ENCODE measurements around the gene DDX54.
A peak's percentile ranks its signal among the peaks of the same experiment; 100 is the strongest.

DDX54 gene

GRCh38 chr12:113232089-113232839, 47.0 kb upstream of the DDX54 start:
- Histone ChIP-seq H3K27ac (peak overlapping the region; percentile 83 to 97), H3K4me3 (peak overlapping the region; percentile 24 to 39), H3K27me3 (no peaks in the 10 kb centered on the region), H3K4me1 (peaks cover 4 to 97% (median 82%) of the 10 kb centered on the region in 4 donors), H3K36me3 (peaks cover 36 to 76% (median 57%) of the 10 kb centered on the region in 3 donors), H3K9me3 (no peaks in the 10 kb centered on the region)
- peak in 1 of 2 donors; percentile 66 for DNase-seq
- TF ChIP-seq, protein P1, sequence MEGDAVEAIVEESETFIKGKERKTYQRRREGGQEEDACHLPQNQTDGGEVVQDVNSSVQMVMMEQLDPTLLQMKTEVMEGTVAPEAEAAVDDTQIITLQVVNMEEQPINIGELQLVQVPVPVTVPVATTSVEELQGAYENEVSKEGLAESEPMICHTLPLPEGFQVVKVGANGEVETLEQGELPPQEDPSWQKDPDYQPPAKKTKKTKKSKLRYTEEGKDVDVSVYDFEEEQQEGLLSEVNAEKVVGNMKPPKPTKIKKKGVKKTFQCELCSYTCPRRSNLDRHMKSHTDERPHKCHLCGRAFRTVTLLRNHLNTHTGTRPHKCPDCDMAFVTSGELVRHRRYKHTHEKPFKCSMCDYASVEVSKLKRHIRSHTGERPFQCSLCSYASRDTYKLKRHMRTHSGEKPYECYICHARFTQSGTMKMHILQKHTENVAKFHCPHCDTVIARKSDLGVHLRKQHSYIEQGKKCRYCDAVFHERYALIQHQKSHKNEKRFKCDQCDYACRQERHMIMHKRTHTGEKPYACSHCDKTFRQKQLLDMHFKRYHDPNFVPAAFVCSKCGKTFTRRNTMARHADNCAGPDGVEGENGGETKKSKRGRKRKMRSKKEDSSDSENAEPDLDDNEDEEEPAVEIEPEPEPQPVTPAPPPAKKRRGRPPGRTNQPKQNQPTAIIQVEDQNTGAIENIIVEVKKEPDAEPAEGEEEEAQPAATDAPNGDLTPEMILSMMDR (IDR thresholded peaks at IDR 0.05), result no peak
- intact Hi-C loops (cut with DNase I; ENCODE audit: low total_unique reads), result no loop called here

- TF ChIP-seq, protein P1 (IDR thresholded peaks at IDR 0.05), result no peak
- peak; percentile 1 to 5 for DNase-seq
- Histone ChIP-seq H3K27ac (peak overlapping the region; percentile 83 to 97), H3K4me3 (no peak overlapping the region), H3K27me3 (no peaks in the 10 kb centered on the region), H3K36me3 (peaks cover 36 to 74% (median 61%) of the 10 kb centered on the region in 3 donors), H3K9me3 (no peaks in the 10 kb centered on the region), H3K4me1 (peaks cover 4 to 97% (median 81%) of the 10 kb centered on the region in 4 donors)
- intact Hi-C loops (cut with DNase I; ENCODE audit: low total_unique reads), result no loop called here
Observed at GRCh38 chr12:113231235-113232088, 46.2 kb upstream of the DDX54 start.

- H3K4me3 ChIP-seq, result no peak overlapping the region
- intact Hi-C loops (cut with DNase I; ENCODE audit: low total_unique reads), result no loop called here
- peaks cover 4 to 97% (median 78%) of the 10 kb centered on the region in 4 donors for H3K4me1 ChIP-seq
- H3K36me3 ChIP-seq, result peaks cover 36 to 70% (median 61%) of the 10 kb centered on the region in 3 donors
- H3K27ac ChIP-seq, result peak overlapping the region; percentile 83 to 97
- H3K27me3 ChIP-seq, result no peaks in the 10 kb centered on the region
- no peaks in the 10 kb centered on the region for H3K9me3 ChIP-seq
- TF ChIP-seq, protein P1 (IDR thresholded peaks at IDR 0.05), result no peak
- DNase-seq, result peak in 1 of 2 donors; percentile 62
Observed at GRCh38 chr12:113230315-113231234, 45.3 kb upstream of the DDX54 start.

DNA sequence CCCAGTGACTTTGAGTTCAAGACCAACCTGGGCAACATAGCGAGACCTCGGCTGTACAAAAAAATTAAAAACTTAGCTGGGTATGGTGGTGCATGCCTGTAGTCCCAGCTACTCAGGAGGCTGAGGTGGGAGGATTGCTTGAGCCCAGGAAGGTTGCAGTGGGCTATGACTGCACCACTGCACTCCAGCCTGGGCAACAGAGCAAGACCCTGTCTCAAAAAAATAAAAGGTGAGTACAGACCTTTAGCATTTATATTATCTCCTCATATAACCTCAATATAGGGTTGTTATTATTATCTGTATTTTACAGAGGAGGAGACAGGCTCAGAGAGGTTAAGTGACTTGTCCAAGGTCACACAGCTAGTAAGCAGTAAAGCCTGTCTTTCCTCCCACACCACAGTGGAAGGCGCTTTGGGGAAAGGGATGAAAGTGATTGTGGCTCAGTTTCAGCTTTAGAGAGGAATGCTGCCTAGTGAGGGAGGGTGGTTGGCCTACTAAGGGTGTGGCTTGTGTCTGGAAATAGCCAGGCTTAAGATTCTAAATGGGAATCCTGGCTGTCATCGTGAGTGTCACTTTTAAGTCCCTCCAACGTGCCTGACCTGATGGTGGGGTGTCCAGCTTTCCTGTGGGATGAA, 43.2 kb upstream of the DDX54 start:
- intact Hi-C loops (cut with DNase I; ENCODE audit: low total_unique reads), result no loop called here
- TF ChIP-seq, protein P1 (IDR thresholded peaks at IDR 0.05), result no peak
- Histone ChIP-seq H3K36me3 (peaks cover 24 to 57% (median 47%) of the 10 kb centered on the region in 3 donors), H3K27me3 (no peaks in the 10 kb centered on the region), H3K27ac (peak overlapping the region; percentile 97), H3K9me3 (no peaks in the 10 kb centered on the region), H3K4me3 (no peak overlapping the region), H3K4me1 (peaks cover 4 to 97% (median 82%) of the 10 kb centered on the region in 4 donors)
- DNase-seq, result no peak
